Mammary epithelial cell (primary cell): Measurements from ENCODE around the gene TUBA3D.
"Not testable (repeated sequence)": the region's sequence is repeated elsewhere in the genome, so short reads cannot be mapped to it uniquely, and the experiment has no call there.

Experiments used
- EZH2 ChIP-seq: IDR thresholded peaks from 2 replicates; pipeline ENCODE4 v1.6.1; 2012; ENCODE audit warnings: low read length, inconsistent platforms, borderline replicate concordance
- TF ChIP-seq, protein P1 (sequence below), 2 donors: IDR thresholded peaks in 1 of 2; conservative IDR thresholded peaks in 1 of 2; 2 replicates each; pipeline ENCODE4 v1.5.1; 2011 to 2012; ENCODE audit warnings: inconsistent platforms in 2 of 2, low read length in 2 of 2, mild to moderate bottlenecking in 2 of 2, control low read depth in 1 of 2, low read depth in 1 of 2; ENCODE audit not compliant: insufficient read depth in 1 of 2; ENCODE audit errors: extremely low read depth in 1 of 2

DNA sequence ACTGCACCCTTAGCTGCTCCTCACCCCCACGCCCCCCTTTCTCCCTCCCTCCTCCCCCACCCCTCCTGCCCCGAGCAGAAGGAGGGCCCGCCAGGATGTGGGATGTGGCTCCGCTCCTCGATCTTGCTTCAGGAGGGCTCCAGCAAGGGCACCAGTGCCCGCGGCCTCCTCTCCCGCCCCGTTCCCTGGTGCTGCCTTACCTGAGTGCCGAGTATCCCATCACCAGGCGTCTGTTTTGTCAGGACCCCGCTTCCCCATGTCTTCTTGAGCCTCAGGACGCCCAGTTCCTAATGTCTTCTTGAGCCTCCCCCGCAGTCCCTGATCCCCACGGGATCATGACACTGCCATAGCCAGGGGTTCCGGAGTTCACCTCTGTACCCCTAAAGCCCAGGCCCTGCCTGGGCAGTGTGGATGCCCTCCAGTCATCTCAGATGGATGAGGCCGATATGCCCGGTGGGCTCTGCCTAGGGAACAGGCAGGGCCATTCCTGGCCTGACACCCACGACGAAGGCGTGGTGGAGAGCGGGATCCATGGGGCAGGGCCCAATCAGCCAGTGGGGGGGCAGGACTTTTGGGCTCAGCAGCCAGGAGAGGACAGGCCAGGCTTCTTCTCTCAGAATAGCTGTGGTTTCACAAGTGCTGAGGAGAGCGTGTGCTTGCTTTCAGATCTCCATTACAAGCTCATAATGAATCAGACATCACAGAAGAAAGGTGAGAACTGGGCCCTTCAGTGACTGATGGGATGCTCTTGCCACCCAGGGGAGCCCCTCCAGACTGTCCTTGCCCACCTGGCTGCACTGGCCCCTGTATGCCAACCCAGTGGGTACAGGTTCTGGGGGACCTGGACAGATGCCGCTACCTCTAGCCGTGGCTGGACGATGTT is 53.3 kb downstream of the TUBA3D start:
- TF ChIP-seq, protein P1, sequence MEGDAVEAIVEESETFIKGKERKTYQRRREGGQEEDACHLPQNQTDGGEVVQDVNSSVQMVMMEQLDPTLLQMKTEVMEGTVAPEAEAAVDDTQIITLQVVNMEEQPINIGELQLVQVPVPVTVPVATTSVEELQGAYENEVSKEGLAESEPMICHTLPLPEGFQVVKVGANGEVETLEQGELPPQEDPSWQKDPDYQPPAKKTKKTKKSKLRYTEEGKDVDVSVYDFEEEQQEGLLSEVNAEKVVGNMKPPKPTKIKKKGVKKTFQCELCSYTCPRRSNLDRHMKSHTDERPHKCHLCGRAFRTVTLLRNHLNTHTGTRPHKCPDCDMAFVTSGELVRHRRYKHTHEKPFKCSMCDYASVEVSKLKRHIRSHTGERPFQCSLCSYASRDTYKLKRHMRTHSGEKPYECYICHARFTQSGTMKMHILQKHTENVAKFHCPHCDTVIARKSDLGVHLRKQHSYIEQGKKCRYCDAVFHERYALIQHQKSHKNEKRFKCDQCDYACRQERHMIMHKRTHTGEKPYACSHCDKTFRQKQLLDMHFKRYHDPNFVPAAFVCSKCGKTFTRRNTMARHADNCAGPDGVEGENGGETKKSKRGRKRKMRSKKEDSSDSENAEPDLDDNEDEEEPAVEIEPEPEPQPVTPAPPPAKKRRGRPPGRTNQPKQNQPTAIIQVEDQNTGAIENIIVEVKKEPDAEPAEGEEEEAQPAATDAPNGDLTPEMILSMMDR (conservative IDR thresholded peaks at IDR 0.05 in 1 of 2, IDR thresholded peaks at IDR 0.05 in 1 of 2; ENCODE audit: extremely low read depth in 1 of 2, insufficient read depth in 1 of 2, low read depth in 1 of 2, low read length in 2 of 2): not testable (repeated sequence)
- TF ChIP-seq EZH2: not testable (repeated sequence)
